GM23338 (cell line): ENCODE measurements around the gene CEACAM19. TPM values are rescaled to one million over a fixed set of nuclear protein-coding genes. Genes with fewer than 3 reads are reported as not detected.
"Not testable (repeated sequence)": the region's sequence is repeated elsewhere in the genome, so short reads cannot be mapped to it uniquely, and the experiment has no call there.

ENCODE experiments used
- ATAC-seq: fragments of 200-7000 bp; cut with Tn5 transposase; 3 replicates; pipeline ENCODE4 v1.9.1; 2020
- DNase-seq: peaks from one replicate; pipeline ENCODE4 v3.0.0-alpha.2; 2015; ENCODE audit warnings: low spot score
- H2AFZ ChIP-seq: fragments of 200-600 bp; sonication (generic); 2 replicates; pipeline ENCODE4 v1.8.0; 2016; ENCODE audit warnings: antibody characterized with exemption, mild to moderate bottlenecking, moderate library complexity
- H3F3A ChIP-seq: fragments of 200-600 bp; sonication (generic); replicated peaks from 2 replicates; pipeline ENCODE4 v1.8.0; 2017; ENCODE audit warnings: antibody characterized with exemption, mixed run types, low read depth
- H3K27ac ChIP-seq: fragments of 200-600 bp; sonication (generic); 2 replicates; pipeline ENCODE4 v1.6.1; 2016; ENCODE audit warnings: low read depth
- H3K27me3 ChIP-seq: fragments of 200-600 bp; sonication (generic); 2 replicates; pipeline ENCODE4 v1.8.0; 2016; ENCODE audit warnings: mild to moderate bottlenecking, mixed run types, moderate library complexity; ENCODE audit not compliant: insufficient read depth
- H3K36me3 ChIP-seq: fragments of 200-600 bp; sonication (generic); 2 replicates; pipeline ENCODE4 v1.8.0; 2016; ENCODE audit warnings: mild to moderate bottlenecking; ENCODE audit not compliant: insufficient read depth
- H3K4me1 ChIP-seq: fragments of 200-600 bp; sonication (generic); 2 replicates; pipeline ENCODE4 v1.8.0; 2016; ENCODE audit warnings: mild to moderate bottlenecking, moderate library complexity; ENCODE audit not compliant: insufficient read depth
- H3K4me2 ChIP-seq: fragments of 200-600 bp; sonication (generic); 2 replicates; pipeline ENCODE4 v1.7.1; 2017; ENCODE audit warnings: mixed run types
- H3K4me3 ChIP-seq: fragments of 200-600 bp; sonication (generic); 2 replicates; pipeline ENCODE4 v1.6.1; 2016; ENCODE audit warnings: mixed run types
- H3K79me2 ChIP-seq: fragments of 200-600 bp; sonication (generic); replicated peaks from 2 replicates; pipeline ENCODE4 v1.8.0; 2017; ENCODE audit warnings: mild to moderate bottlenecking; ENCODE audit not compliant: insufficient read depth
- H3K9me2 ChIP-seq: fragments of 200-600 bp; sonication (generic); 2 replicates; pipeline ENCODE4 v1.8.0; 2017; ENCODE audit not compliant: insufficient read depth
- H4K20me1 ChIP-seq: fragments of 200-600 bp; sonication (generic); replicated peaks from 2 replicates; pipeline ENCODE4 v1.8.0; 2017; ENCODE audit warnings: mild to moderate bottlenecking; ENCODE audit not compliant: insufficient read depth
- H3K27ac Mint-ChIP-seq: 2 replicates; pipeline ENCODE4 v1.8.0; 2020; ENCODE audit warnings: inconsistent platforms, mild to moderate bottlenecking, moderate library complexity, mixed read lengths
- H3K27me3 Mint-ChIP-seq: 3 replicates; pipeline ENCODE4 v1.8.0; 2022; ENCODE audit warnings: low read depth, mild to moderate bottlenecking, moderate library complexity, mixed read lengths, inconsistent platforms; ENCODE audit not compliant: insufficient read depth, poor library complexity
- H3K36me3 Mint-ChIP-seq: 3 replicates; pipeline ENCODE4 v1.8.0; 2021; ENCODE audit warnings: low read depth, mild to moderate bottlenecking, inconsistent platforms, moderate library complexity, mixed read lengths
- H3K4me1 Mint-ChIP-seq: 3 replicates; pipeline ENCODE4 v1.8.0; 2020; ENCODE audit warnings: mild to moderate bottlenecking, inconsistent platforms, mixed read lengths
- H3K4me3 Mint-ChIP-seq: 3 replicates; pipeline ENCODE4 v1.8.0; 2021; ENCODE audit warnings: moderate library complexity, mild to moderate bottlenecking, inconsistent platforms, mixed read lengths
- H3K9me3 Mint-ChIP-seq: 3 replicates; pipeline ENCODE4 v1.8.0; 2020; ENCODE audit warnings: moderate library complexity, mild to moderate bottlenecking, inconsistent platforms, mixed read lengths
- CREB1 ChIP-seq: fragments of 250-450 bp; sonication (Bioruptor Pico); IDR thresholded peaks from 2 replicates; pipeline ENCODE4 v1.5.0; 2020; ENCODE audit warnings: low read depth, mild to moderate bottlenecking, moderate library complexity
- EZH2 ChIP-seq: fragments of 200-600 bp; sonication (generic); IDR thresholded peaks from one replicate; pipeline ENCODE4 v1.8.0; 2017; ENCODE audit warnings: antibody characterized with exemption, mild to moderate bottlenecking, low read depth; ENCODE audit not compliant: unreplicated experiment
- EZH2phosphoT487 ChIP-seq: fragments of 200-600 bp; sonication (generic); IDR thresholded peaks from one replicate; pipeline ENCODE4 v1.8.1; 2018; ENCODE audit warnings: antibody characterized with exemption; ENCODE audit not compliant: unreplicated experiment
- NANOG ChIP-seq: IDR thresholded peaks from 2 replicates; pipeline ENCODE4 v1.6.1; 2016; ENCODE audit warnings: antibody characterized with exemption, borderline replicate concordance
- POLR2AphosphoS5 ChIP-seq: IDR thresholded peaks from 2 replicates; pipeline ENCODE4 v1.6.1; 2016; ENCODE audit warnings: antibody characterized with exemption, low read depth
- ZNF114 ChIP-seq: fragments of 250-450 bp; sonication (Bioruptor Pico); IDR thresholded peaks from 2 replicates; pipeline ENCODE4 v1.5.0; 2020; ENCODE audit warnings: mild to moderate bottlenecking, moderate library complexity
- ZNF331 ChIP-seq: fragments of 250-450 bp; sonication (Bioruptor Pico); IDR thresholded peaks from 2 replicates; pipeline ENCODE4 v1.5.0; 2020; ENCODE audit warnings: low read depth, mild to moderate bottlenecking, moderate library complexity
- polyA plus RNA-seq: library from polyadenylated mRNA; unstranded; fragments of >200 nt; fragmentation: Nextera tagmentation; extraction: Ambion mirVana; gene quantifications from 2 replicates; pipeline ENCODE4 v1.2.1, GENCODE V29; 2016
- total RNA-seq: library from RNA; depleted of rRNA; stranded (reverse); fragments of >200 nt; shearing (Covaris generic); gene quantifications from 2 replicates; pipeline ENCODE4 v1.2.3, GENCODE V29; 2014
- TF ChIP-seq, protein P1 (sequence below), 2 experiments: fragments of 200-600 bp in 1 of 2; sonication (generic) in 1 of 2; conservative IDR thresholded peaks; 2 replicates each; pipeline versions ENCODE4 v1.5.1 to v1.6.1; 2016 to 2017; ENCODE audit warnings: antibody characterized with exemption in 2 of 2, low read depth in 2 of 2, mild to moderate bottlenecking in 2 of 2, moderate library complexity in 1 of 2
- TF ChIP-seq, protein P2 (sequence below): fragments of 250-450 bp; sonication (Bioruptor Pico); IDR thresholded peaks from 2 replicates; pipeline ENCODE4 v1.5.0; 2020; ENCODE audit warnings: mild to moderate bottlenecking, moderate library complexity
- TF ChIP-seq, protein P3 (sequence below): IDR thresholded peaks from 2 replicates; pipeline ENCODE4 v1.6.1; 2016; ENCODE audit warnings: antibody characterized with exemption

The CEACAM19 gene
- total and polyA plus RNA-seq, 2 experiments from 2014 or later: 0.38 to 0.76 TPM

DNA sequence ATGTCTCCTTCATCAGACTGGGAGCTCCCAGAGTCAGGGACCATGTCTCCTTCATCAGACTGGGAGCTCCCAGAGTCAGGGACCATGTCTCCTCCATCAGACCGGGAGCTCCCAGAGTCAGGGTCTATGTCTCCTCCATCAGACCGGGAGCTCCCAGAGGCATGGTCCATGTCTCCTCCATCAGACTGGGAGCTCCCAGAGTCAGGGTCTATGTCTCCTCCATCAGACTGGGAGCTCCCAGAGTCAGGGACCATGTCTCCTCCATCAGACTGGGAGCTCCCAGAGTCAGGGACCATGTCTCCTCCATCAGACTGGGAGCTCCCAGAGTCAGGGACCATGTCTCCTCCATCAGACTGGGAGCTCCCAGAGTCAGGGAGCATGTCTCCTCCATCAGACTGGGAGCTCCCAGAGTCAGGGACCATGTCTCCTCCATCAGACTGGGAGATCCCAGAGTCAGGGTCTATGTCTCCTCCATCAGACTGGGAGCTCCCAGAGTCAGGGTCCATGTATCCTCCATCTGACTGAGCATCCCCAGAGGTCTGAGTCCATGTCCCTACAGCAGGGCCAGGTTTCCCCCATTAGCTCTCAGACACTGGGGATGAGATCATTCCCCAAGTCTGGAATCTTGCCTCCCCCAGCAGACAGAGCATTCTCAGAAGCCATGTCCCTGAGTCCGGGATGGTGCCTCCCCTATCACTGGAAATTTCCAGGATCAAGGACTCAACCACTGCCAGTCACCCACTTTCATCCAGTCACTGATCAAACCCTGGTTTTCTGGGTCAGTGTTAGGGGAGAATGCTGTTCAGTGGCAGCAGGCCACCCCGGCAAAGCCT, 38.4 kb downstream of the CEACAM19 start:
- H4K20me1 ChIP-seq, H3K4me2 ChIP-seq, H3K9me3 Mint-ChIP-seq, H3K27ac Mint-ChIP-seq, H3K9me2 ChIP-seq, H3K4me1 Mint-ChIP-seq, H3K36me3 ChIP-seq, ATAC-seq, H3K27me3 ChIP-seq, H2AFZ ChIP-seq, H3K79me2 ChIP-seq, H3K36me3 Mint-ChIP-seq, H3K27ac ChIP-seq, H3K4me3 Mint-ChIP-seq, H3K4me3 ChIP-seq, H3K27me3 Mint-ChIP-seq, DNase-seq, H3F3A ChIP-seq, H3K4me1 ChIP-seq: not testable (repeated sequence)

DNA sequence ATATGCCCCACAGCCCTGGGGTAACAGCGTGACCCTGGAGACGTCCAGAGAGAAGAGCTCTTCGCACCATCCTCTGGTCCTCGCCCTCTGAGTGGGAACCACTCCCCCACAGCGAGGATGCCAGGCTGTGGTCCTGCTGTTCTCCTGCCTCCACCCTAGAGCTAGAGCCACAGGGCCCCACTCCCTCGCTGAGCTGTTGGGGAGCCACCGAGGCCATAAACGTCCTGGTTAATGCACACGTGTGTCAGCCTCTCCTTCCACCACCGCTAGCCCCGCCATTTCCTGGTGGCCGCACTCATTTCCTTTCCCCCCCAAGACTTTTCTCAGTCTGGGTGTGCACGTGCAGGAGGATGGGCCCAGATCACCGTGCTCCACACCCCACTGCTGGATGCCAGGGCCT, 39.2 kb downstream of the CEACAM19 start:
- Mint-ChIP-seq H3K9me3 (peaks cover 18% of the 10 kb centered on the region), H3K27ac (no peak overlapping the region; the same call in 1 of the 2 replicates), H3K4me3 (no peak overlapping the region; the same call in 2 of the 3 replicates), H3K27me3 (peaks cover 4% of the 10 kb centered on the region), H3K4me1 (no peaks in the 10 kb centered on the region), H3K36me3 (peaks cover 18% of the 10 kb centered on the region)
- Histone ChIP-seq H3K36me3 (no peaks in the 10 kb centered on the region), H3K27ac (no peak overlapping the region), H3K4me2 (no peak overlapping the region), H3K79me2 (no peaks in the 10 kb centered on the region), H3K4me3 (no peak overlapping the region), H3K27me3 (no peaks in the 10 kb centered on the region), H3F3A (no peaks in the 10 kb centered on the region), H2AFZ (no peak overlapping the region), H3K9me2 (no peaks in the 10 kb centered on the region), H4K20me1 (no peaks in the 10 kb centered on the region), H3K4me1 (no peaks in the 10 kb centered on the region)
- DNase-seq: no peak
- ATAC-seq: no peak
- no peak for TF ChIP-seq NANOG
- no peak for TF ChIP-seq CREB1 (CRISPR knock-in tag)
- no peak for TF ChIP-seq ZNF331 (CRISPR knock-in tag)
- no peak for TF ChIP-seq POLR2AphosphoS5
- TF ChIP-seq ZNF114 (CRISPR knock-in tag): no peak
- TF ChIP-seq EZH2phosphoT487: no peak
- TF ChIP-seq, protein P1, sequence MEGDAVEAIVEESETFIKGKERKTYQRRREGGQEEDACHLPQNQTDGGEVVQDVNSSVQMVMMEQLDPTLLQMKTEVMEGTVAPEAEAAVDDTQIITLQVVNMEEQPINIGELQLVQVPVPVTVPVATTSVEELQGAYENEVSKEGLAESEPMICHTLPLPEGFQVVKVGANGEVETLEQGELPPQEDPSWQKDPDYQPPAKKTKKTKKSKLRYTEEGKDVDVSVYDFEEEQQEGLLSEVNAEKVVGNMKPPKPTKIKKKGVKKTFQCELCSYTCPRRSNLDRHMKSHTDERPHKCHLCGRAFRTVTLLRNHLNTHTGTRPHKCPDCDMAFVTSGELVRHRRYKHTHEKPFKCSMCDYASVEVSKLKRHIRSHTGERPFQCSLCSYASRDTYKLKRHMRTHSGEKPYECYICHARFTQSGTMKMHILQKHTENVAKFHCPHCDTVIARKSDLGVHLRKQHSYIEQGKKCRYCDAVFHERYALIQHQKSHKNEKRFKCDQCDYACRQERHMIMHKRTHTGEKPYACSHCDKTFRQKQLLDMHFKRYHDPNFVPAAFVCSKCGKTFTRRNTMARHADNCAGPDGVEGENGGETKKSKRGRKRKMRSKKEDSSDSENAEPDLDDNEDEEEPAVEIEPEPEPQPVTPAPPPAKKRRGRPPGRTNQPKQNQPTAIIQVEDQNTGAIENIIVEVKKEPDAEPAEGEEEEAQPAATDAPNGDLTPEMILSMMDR (conservative IDR thresholded peaks at IDR 0.05; ENCODE audit: low read depth in 2 of 2): no peak
- TF ChIP-seq, protein P2, sequence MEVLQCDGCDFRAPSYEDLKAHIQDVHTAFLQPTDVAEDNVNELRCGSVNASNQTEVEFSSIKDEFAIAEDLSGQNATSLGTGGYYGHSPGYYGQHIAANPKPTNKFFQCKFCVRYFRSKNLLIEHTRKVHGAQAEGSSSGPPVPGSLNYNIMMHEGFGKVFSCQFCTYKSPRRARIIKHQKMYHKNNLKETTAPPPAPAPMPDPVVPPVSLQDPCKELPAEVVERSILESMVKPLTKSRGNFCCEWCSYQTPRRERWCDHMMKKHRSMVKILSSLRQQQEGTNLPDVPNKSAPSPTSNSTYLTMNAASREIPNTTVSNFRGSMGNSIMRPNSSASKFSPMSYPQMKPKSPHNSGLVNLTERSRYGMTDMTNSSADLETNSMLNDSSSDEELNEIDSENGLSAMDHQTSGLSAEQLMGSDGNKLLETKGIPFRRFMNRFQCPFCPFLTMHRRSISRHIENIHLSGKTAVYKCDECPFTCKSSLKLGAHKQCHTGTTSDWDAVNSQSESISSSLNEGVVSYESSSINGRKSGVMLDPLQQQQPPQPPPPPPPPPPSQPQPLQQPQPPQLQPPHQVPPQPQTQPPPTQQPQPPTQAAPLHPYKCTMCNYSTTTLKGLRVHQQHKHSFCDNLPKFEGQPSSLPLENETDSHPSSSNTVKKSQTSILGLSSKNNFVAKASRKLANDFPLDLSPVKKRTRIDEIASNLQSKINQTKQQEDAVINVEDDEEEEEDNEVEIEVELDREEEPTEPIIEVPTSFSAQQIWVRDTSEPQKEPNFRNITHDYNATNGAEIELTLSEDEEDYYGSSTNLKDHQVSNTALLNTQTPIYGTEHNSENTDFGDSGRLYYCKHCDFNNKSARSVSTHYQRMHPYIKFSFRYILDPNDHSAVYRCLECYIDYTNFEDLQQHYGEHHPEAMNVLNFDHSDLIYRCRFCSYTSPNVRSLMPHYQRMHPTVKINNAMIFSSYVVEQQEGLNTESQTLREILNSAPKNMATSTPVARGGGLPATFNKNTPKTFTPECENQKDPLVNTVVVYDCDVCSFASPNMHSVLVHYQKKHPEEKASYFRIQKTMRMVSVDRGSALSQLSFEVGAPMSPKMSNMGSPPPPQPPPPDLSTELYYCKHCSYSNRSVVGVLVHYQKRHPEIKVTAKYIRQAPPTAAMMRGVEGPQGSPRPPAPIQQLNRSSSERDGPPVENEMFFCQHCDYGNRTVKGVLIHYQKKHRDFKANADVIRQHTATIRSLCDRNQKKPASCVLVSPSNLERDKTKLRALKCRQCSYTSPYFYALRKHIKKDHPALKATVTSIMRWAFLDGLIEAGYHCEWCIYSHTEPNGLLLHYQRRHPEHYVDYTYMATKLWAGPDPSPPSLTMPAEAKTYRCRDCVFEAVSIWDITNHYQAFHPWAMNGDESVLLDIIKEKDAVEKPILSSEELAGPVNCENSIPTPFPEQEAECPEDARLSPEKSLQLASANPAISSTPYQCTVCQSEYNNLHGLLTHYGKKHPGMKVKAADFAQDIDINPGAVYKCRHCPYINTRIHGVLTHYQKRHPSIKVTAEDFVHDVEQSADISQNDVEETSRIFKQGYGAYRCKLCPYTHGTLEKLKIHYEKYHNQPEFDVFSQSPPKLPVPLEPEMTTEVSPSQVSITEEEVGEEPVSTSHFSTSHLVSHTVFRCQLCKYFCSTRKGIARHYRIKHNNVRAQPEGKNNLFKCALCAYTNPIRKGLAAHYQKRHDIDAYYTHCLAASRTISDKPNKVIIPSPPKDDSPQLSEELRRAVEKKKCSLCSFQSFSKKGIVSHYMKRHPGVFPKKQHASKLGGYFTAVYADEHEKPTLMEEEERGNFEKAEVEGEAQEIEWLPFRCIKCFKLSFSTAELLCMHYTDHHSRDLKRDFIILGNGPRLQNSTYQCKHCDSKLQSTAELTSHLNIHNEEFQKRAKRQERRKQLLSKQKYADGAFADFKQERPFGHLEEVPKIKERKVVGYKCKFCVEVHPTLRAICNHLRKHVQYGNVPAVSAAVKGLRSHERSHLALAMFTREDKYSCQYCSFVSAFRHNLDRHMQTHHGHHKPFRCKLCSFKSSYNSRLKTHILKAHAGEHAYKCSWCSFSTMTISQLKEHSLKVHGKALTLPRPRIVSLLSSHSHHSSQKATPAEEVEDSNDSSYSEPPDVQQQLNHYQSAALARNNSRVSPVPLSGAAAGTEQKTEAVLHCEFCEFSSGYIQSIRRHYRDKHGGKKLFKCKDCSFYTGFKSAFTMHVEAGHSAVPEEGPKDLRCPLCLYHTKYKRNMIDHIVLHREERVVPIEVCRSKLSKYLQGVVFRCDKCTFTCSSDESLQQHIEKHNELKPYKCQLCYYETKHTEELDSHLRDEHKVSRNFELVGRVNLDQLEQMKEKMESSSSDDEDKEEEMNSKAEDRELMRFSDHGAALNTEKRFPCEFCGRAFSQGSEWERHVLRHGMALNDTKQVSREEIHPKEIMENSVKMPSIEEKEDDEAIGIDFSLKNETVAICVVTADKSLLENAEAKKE (CRISPR knock-in tag): no peak
- TF ChIP-seq, protein P3, sequence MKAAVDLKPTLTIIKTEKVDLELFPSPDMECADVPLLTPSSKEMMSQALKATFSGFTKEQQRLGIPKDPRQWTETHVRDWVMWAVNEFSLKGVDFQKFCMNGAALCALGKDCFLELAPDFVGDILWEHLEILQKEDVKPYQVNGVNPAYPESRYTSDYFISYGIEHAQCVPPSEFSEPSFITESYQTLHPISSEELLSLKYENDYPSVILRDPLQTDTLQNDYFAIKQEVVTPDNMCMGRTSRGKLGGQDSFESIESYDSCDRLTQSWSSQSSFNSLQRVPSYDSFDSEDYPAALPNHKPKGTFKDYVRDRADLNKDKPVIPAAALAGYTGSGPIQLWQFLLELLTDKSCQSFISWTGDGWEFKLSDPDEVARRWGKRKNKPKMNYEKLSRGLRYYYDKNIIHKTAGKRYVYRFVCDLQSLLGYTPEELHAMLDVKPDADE: no peak
- no peak for TF ChIP-seq EZH2
